Measurements from ENCODE around the gene VAV1.

VAV1 gene

DNA sequence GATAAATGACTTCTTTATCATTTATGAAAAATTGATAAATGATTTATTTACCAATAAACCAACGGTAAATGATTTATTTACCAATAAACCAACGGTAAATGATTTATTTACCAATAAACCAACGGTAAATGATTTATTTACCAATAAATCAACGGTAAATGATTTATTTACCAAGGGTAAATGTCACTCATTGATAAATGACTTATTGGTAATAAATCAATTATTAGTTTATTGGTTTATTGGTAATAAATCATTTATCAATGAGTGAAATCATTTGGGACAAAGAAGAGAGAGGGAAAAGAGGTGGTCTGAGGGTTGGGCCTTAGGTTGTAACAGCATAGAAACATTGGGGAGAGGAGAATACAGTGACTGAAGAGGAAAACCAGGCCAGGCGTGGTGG is 21.5 kb downstream of the VAV1 start:
- TF ChIP-seq, protein P1, sequence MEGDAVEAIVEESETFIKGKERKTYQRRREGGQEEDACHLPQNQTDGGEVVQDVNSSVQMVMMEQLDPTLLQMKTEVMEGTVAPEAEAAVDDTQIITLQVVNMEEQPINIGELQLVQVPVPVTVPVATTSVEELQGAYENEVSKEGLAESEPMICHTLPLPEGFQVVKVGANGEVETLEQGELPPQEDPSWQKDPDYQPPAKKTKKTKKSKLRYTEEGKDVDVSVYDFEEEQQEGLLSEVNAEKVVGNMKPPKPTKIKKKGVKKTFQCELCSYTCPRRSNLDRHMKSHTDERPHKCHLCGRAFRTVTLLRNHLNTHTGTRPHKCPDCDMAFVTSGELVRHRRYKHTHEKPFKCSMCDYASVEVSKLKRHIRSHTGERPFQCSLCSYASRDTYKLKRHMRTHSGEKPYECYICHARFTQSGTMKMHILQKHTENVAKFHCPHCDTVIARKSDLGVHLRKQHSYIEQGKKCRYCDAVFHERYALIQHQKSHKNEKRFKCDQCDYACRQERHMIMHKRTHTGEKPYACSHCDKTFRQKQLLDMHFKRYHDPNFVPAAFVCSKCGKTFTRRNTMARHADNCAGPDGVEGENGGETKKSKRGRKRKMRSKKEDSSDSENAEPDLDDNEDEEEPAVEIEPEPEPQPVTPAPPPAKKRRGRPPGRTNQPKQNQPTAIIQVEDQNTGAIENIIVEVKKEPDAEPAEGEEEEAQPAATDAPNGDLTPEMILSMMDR (IDR thresholded peaks at IDR 0.05; ENCODE audit: insufficient read depth, low read depth, low read length, missing control alignments), result no peak
- DNase-seq (ENCODE audit: low read depth), result no peak
- no peak overlapping the region for H3K4me3 ChIP-seq (ENCODE audit: low read depth, low read length)

DNA sequence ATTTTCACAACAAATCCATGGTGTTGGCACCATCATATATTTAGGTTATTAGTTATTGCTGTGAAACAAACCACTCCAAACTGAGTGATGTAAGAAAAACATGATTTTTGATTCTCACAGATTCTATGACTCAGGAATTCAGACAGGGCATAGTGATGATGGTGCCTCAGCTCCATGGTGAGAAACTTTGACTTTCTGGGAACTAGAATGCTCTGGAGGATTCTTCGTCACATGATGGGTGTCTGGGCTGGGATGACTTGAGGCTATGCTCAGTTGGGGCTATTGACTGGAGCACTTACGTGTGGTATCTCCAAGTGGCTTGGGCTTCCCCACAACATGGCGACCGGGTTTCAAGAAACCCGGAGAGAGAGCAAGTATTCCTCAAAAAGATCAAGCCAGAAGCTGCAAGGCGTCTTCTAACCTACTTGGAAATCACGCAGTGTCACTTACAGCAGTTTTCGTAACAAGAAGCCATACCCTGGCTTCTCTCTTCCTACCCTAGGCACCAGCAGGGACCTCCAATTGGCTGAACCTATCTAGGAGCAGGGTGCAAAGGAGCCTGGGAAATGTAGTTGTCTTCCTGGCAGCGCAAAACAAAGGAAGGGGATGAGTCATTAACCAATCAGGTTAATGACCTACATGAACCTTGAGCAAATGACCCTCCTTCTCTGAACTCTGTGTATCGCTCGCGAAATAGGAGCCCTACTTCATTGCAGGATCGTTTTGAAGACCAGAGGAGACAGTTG is 22.4 kb downstream of the VAV1 start:
- no peak for DNase-seq (ENCODE audit: low read depth)
- TF ChIP-seq, protein P1 (IDR thresholded peaks at IDR 0.05; ENCODE audit: insufficient read depth, low read depth, low read length, missing control alignments), result no peak
- no peak overlapping the region for H3K4me3 ChIP-seq (ENCODE audit: low read depth, low read length)

DNA sequence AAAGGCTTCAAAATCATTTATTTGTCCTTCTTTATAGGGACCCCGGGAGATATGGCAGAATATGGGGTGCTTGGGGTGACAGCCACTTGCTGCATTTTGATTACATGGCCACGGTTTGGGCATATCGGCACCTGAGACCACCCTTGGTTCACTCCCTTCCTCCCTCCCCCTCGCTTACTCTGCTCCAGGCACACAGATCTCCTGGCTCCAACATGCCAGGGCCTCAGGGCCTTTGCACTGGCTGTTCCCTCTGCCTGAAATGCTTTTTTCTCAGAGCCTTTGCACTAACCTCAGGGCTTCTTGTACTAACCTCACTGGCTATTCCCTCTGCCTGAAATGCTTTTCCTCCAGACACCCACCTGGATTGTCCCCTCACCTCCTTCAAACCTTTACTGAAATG is 23.8 kb downstream of the VAV1 start:
- H3K4me3 ChIP-seq (ENCODE audit: low read depth, low read length), result no peak overlapping the region
- TF ChIP-seq, protein P1 (IDR thresholded peaks at IDR 0.05; ENCODE audit: insufficient read depth, low read depth, low read length, missing control alignments), result no peak
- DNase-seq (ENCODE audit: low read depth), result no peak

DNA sequence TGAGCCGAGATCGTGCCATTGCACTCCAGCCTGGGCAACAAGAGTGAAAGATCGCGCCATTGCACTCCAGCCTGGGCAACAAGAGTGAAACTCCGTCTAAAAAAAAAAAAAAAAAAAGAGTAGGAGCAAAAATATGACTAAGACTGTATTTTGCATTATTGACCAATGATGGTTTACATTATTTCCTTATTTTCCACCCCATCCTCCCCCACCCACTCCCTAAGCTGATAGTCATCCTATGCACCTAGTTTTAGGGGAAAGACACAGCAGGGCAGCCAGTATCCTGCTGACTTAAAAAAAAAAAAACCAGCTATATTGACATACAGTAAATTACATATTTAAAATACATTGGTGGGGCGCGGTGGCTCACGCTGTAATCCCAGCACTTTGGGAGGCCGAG is 25.1 kb downstream of the VAV1 start:
- TF ChIP-seq, protein P1 (IDR thresholded peaks at IDR 0.05; ENCODE audit: insufficient read depth, low read depth, low read length, missing control alignments), result no peak
- DNase-seq (ENCODE audit: low read depth), result no peak
- no peak overlapping the region for H3K4me3 ChIP-seq (ENCODE audit: low read depth, low read length)

DNA sequence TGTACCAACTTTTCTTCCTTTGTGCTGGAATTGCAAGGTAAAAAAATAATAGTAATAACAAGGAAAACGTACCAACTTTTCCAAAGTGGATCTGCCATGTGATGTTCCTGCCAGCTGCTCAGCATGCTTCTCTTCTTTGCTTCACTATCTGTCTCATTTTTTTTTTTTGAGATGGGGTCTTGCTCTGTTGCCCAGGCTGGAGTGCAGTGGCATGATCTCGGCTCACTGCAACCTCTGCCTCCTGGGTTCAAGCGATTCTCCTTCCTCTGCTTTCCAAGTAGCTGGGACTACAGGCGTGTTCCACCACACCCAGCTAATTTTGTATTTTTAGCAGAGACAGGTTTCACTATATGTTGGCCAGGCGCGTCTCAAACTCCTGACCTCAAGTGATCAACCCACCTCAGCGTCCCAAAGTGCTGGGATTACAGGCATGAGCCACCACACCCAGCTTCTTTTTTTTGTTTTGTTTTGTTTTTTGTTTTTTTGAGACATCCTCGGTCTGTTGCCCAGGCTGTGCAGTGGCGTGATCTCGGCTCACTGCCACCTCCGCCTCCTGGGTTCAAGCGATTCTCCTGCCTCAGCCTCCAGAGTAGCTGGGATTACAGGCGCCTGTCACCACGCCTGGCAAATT is 27.8 kb downstream of the VAV1 start:
- DNase-seq (ENCODE audit: low read depth), result peak; percentile 66
- H3K4me3 ChIP-seq (ENCODE audit: low read depth, low read length), result peak overlapping the region; percentile 70

DNA sequence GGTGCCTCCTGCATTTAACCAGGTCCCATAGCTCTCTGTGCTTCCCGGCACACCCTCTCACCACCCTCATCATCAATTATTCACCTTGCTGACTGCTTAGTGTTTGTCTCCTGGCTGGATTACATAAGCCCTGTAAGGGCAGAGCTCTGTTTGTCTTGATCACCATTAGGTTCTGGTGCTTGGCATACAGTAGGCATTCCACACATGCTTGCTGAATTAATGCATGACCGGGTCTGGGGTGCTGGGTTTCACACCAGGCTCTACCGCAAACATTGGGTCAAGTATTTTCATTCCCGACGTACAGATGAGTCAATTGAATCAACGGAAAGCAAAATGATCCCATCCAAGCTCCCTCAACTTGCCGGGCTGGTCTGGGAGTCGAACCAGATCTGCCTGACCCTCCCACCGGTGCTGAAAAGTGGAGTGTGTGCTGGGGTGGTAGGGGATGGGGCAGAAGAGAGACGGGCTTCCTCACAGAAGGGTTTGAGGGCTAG is 28.5 kb downstream of the VAV1 start:
- TF ChIP-seq, protein P1 (IDR thresholded peaks at IDR 0.05; ENCODE audit: insufficient read depth, low read depth, low read length, missing control alignments), result no peak
- H3K4me3 ChIP-seq (ENCODE audit: low read depth, low read length), result peak overlapping the region; percentile 70
- DNase-seq (ENCODE audit: low read depth), result no peak

DNA sequence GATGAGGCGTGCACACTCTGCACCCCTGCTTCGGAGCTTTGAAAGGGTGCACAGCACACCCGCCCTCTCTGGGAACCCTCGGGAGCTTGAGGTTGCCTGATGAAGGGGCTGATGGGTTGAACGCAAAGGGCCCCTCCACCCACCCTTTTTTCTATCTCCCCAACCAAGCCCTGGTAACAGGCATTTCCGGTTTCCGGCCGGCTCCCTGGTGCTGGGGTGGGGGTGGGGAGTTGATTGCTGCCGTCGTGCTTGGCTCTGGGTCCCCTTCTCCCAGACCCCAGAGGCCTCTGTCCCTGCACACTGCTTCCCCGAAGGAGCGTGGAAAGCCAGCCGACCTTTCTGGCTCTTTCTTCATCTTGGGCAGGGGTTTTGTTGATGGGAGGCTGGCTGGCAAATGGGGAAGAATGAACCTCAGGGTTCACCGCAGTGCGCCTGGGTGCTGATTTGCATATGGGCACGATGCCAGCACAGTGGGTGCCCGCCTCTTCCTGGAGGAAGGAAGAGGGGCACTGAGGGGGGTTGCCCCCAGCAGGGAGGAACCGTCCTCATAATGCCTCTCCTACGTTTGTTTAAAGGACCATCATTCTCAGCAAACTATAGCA is 29.1 kb downstream of the VAV1 start:
- peak overlapping the region; percentile 70 for H3K4me3 ChIP-seq (ENCODE audit: low read depth, low read length)
- DNase-seq (ENCODE audit: low read depth), result peak; percentile 94

More for the DNA sequence above, 29.1 kb downstream of the VAV1 start:
- TF ChIP-seq, protein P1 (IDR thresholded peaks at IDR 0.05; ENCODE audit: insufficient read depth, low read depth, low read length, missing control alignments), result no peak
